H1 (cell line): ENCODE measurements around the gene FBP1. TPM values are rescaled to one million over a fixed set of nuclear protein-coding genes. Genes with fewer than 3 reads are reported as not detected.
A peak's percentile ranks its signal among the peaks of the same experiment; 100 is the strongest.

Source experiments
- ASH2L ChIP-seq: fragments of 200-600, 300-600 bp; sonication (generic); IDR thresholded peaks from one replicate; pipeline ENCODE4 v1.7.1; 2017; ENCODE audit warnings: low read length
- CEBPB ChIP-seq: IDR thresholded peaks from 2 replicates; pipeline ENCODE4 v1.6.1; 2012; ENCODE audit warnings: low read depth, low read length
- CHD1 ChIP-seq: IDR thresholded peaks from 2 replicates; pipeline ENCODE4 v1.6.1; 2012; ENCODE audit warnings: low read depth, low read length, improper control_type of control experiment
- CTCF ChIP-seq, 3 experiments: IDR thresholded peaks; 1 replicate in 2 of 3; 2 replicates in 1 of 3; pipeline versions ENCODE4 v1.5.1 to v1.6.1; 2011; ENCODE audit warnings: low read length in 3 of 3, mild to moderate bottlenecking in 3 of 3, inconsistent platforms in 2 of 3, low read depth in 1 of 3, moderate library complexity in 1 of 3; ENCODE audit not compliant: insufficient read depth in 1 of 3; ENCODE audit errors: control extremely low read depth in 1 of 3
- EZH2 ChIP-seq: fragments of 200-600 bp; sonication (generic); IDR thresholded peaks from 2 replicates; pipeline ENCODE4 v1.7.1; 2012; ENCODE audit warnings: low read depth, mild to moderate bottlenecking, moderate library complexity, low read length, inconsistent platforms; ENCODE audit not compliant: severe bottlenecking
- GTF2F1 ChIP-seq: IDR thresholded peaks from 2 replicates; pipeline ENCODE4 v1.6.1; 2012; ENCODE audit warnings: low read depth, low read length, improper control_type of control experiment, borderline replicate concordance
- JUN ChIP-seq: IDR thresholded peaks from 2 replicates; pipeline ENCODE4 v1.6.1; 2011; ENCODE audit warnings: low read depth, mild to moderate bottlenecking, improper control_type of control experiment, low read length
- KDM4A ChIP-seq: IDR thresholded peaks from one replicate; pipeline ENCODE4 v1.7.1; 2012; ENCODE audit warnings: low read depth, mild to moderate bottlenecking, moderate library complexity, low read length, inconsistent platforms; ENCODE audit not compliant: severe bottlenecking
- KDM5A ChIP-seq: fragments of 200-600 bp; IDR thresholded peaks from 2 replicates; pipeline ENCODE4 v1.7.1; 2012; ENCODE audit warnings: mild to moderate bottlenecking, low read length, inconsistent platforms, mixed read lengths
- PHF8 ChIP-seq: fragments of 200-600 bp; sonication (generic); conservative IDR thresholded peaks from 2 replicates; pipeline ENCODE4 v1.7.1; 2012; ENCODE audit warnings: low read depth, mild to moderate bottlenecking, inconsistent platforms, low read length, moderate library complexity
- POLR2AphosphoS5 ChIP-seq: IDR thresholded peaks from 2 replicates; pipeline ENCODE4 v1.6.1; 2011; ENCODE audit warnings: low read depth, low read length
- RBBP5 ChIP-seq: IDR thresholded peaks from 2 replicates; pipeline ENCODE4 v1.7.1; 2012; ENCODE audit warnings: low read depth, mild to moderate bottlenecking, inconsistent platforms, low read length, moderate library complexity, borderline replicate concordance
- RFX5 ChIP-seq: IDR thresholded peaks from 2 replicates; pipeline ENCODE4 v1.6.1; 2011; ENCODE audit warnings: low read depth, low read length, improper control_type of control experiment, borderline replicate concordance
- SIN3A ChIP-seq, 2 experiments: IDR thresholded peaks in 1 of 2; conservative IDR thresholded peaks in 1 of 2; 2 replicates each; pipeline ENCODE4 v1.6.1; 2011 to 2012; ENCODE audit warnings: low read length in 2 of 2, improper control_type of control experiment in 1 of 2, low read depth in 1 of 2, mild to moderate bottlenecking in 1 of 2
- SIRT6 ChIP-seq: IDR thresholded peaks from one replicate; pipeline ENCODE4 v1.7.1; 2012; ENCODE audit warnings: low read length, inconsistent platforms
- SUZ12 ChIP-seq: fragments of 200-600 bp; sonication (generic); IDR thresholded peaks from 2 replicates; pipeline ENCODE4 v1.6.1; 2012; ENCODE audit warnings: mild to moderate bottlenecking, inconsistent platforms, low read length, moderate library complexity, mixed read lengths
- TAF7 ChIP-seq: optimal IDR thresholded peaks from 2 replicates; pipeline ENCODE3; 2011; ENCODE audit warnings: low read depth, mild to moderate bottlenecking, inconsistent platforms, low read length, moderate library complexity, borderline replicate concordance
- USF2 ChIP-seq: IDR thresholded peaks from 2 replicates; pipeline ENCODE4 v1.6.1; 2011; ENCODE audit warnings: low read length, improper control_type of control experiment
- YY1 ChIP-seq: IDR thresholded peaks from 2 replicates; pipeline ENCODE4 v1.6.1; 2011; ENCODE audit warnings: low read depth, mild to moderate bottlenecking, low read length
- ZNF274 ChIP-seq: IDR thresholded peaks from 2 replicates; pipeline ENCODE4 v1.7.0; 2012; ENCODE audit warnings: low read length, borderline replicate concordance; ENCODE audit errors: extremely low read depth
- polyA plus RNA-seq, 7 experiments: library from polyadenylated mRNA; depleted of rRNA in 3 of 7; stranded (reverse) in 5 of 7; unstranded in 2 of 7; fragments of >200 nt in 5 of 7; fragments of 200-250 nt in 2 of 7; gene quantifications; 1 replicate in 5 of 7; 2 replicates in 1 of 7; 4 replicates in 1 of 7; pipeline versions ENCODE4 v1.2.1 to v1.2.3, GENCODE V29; 2011 to 2013; ENCODE audit warnings: missing spikeins in 2 of 7, mixed read lengths in 2 of 7
- total RNA-seq: library from RNA; stranded (reverse); fragmentation: NEBNext Ultra II Directional; extraction: Animal tissue kit (Norgen Biotek cat#: 25700); gene quantifications from 2 replicates; pipeline ENCODE4 v1.2.1, GENCODE V29; 2021

FBP1 gene
- total and polyA plus RNA-seq, 2 of the 8 experiments (the other 6 are each of a cell fraction or from before 2014, with no cell fraction given) = 1.0 to 4.1 TPM

GRCh38 chr9:94639061-94639998 is at the start of gene FBP1 (continued):
- no peak for TF ChIP-seq SIN3A (conservative IDR thresholded peaks at IDR 0.05 in 1 of 2, IDR thresholded peaks at IDR 0.05 in 1 of 2; ENCODE audit: low read depth in 1 of 2, low read length in 2 of 2)
- peak; percentile 80 for TF ChIP-seq KDM4A
- no peak for TF ChIP-seq CTCF (IDR thresholded peaks at IDR 0.05; ENCODE audit: control extremely low read depth in 1 of 3, insufficient read depth in 1 of 3, low read depth in 1 of 3, low read length in 3 of 3)
- peak; percentile 83 for TF ChIP-seq SUZ12
- no peak for TF ChIP-seq GTF2F1
- TF ChIP-seq USF2 = no peak
- no peak for TF ChIP-seq CEBPB
- TF ChIP-seq SIRT6 = no peak
- no peak for TF ChIP-seq JUN
- TF ChIP-seq YY1 = no peak; the same call in 1 of the 2 replicates
- peak; percentile 11 for TF ChIP-seq ASH2L
- no peak for TF ChIP-seq CHD1
- no peak for TF ChIP-seq RFX5
- TF ChIP-seq ZNF274 = no peak
- no peak for TF ChIP-seq PHF8
- TF ChIP-seq RBBP5 = no peak; the same call in 1 of the 2 replicates
- no peak for TF ChIP-seq TAF7
- TF ChIP-seq EZH2 = peak; percentile 72
- TF ChIP-seq POLR2AphosphoS5 = no peak
- TF ChIP-seq KDM5A = no peak
